Natural killer cell (primary cell): ENCODE data around the gene SLC7A6OS. TPM values are rescaled to one million over a fixed set of nuclear protein-coding genes. Genes with fewer than 3 reads are reported as not detected.

ENCODE experiments used
- ATAC-seq, 3 donors: fragments of 150-1000 bp in 2 of 3; fragments of 200-7000 bp in 1 of 3; cut with Tn5 transposase; 1 replicate in 1 of 3; 2 replicates in 2 of 3; pipeline ENCODE4 v1.10.0; 2021; ENCODE audit warnings: mild to moderate bottlenecking in 2 of 3, moderate library complexity in 2 of 3
- DNase-seq, 2 donors: peaks; one replicate each; pipeline versions ENCODE4 v3.0.0 to v3.0.0-alpha.2; 2013 to 2021; ENCODE audit warnings: mixed read lengths in 1 of 2
- H3K27ac ChIP-seq: one replicate; pipeline ENCODE4 v1.5.1; 2013; ENCODE audit warnings: mild to moderate bottlenecking, low read length
- H3K27me3 ChIP-seq: one replicate; pipeline ENCODE4 v1.6.1; 2013; ENCODE audit warnings: low read length; ENCODE audit not compliant: control insufficient read depth, insufficient read depth
- H3K36me3 ChIP-seq: one replicate; pipeline ENCODE4 v1.6.1; 2013; ENCODE audit warnings: low read length; ENCODE audit not compliant: control insufficient read depth, insufficient read depth
- H3K4me1 ChIP-seq: one replicate; pipeline ENCODE4 v1.6.1; 2013; ENCODE audit warnings: low read length; ENCODE audit not compliant: control insufficient read depth, insufficient read depth
- H3K4me3 ChIP-seq: one replicate; pipeline ENCODE4 v1.5.1; 2013; ENCODE audit warnings: low read length
- H3K9me3 ChIP-seq: one replicate; pipeline ENCODE4 v1.6.1; 2013; ENCODE audit warnings: low read length; ENCODE audit not compliant: control insufficient read depth, insufficient read depth
- H3K27ac Mint-ChIP-seq, 2 donors: one replicate each; pipeline ENCODE4 v1.8.0; 2022; ENCODE audit warnings: mild to moderate bottlenecking in 2 of 2, mixed read lengths in 2 of 2, moderate library complexity in 1 of 2
- H3K27me3 Mint-ChIP-seq, 2 donors: one replicate each; pipeline ENCODE4 v1.8.0; 2022; ENCODE audit warnings: low read depth in 2 of 2, mixed read lengths in 2 of 2
- H3K36me3 Mint-ChIP-seq: one replicate; pipeline ENCODE4 v1.8.0; 2022; ENCODE audit warnings: mixed read lengths
- H3K4me1 Mint-ChIP-seq, 2 donors: one replicate each; pipeline ENCODE4 v1.8.0; 2022; ENCODE audit warnings: mixed read lengths in 2 of 2
- H3K4me3 Mint-ChIP-seq: one replicate; pipeline ENCODE4 v1.8.0; 2022; ENCODE audit warnings: mild to moderate bottlenecking, moderate library complexity, mixed read lengths
- H3K9me3 Mint-ChIP-seq, 2 donors: one replicate each; pipeline ENCODE4 v1.8.0; 2022; ENCODE audit warnings: mixed read lengths in 2 of 2
- CTCF ChIP-seq: fragments of 200-600 bp; IDR thresholded peaks from one replicate; pipeline ENCODE4 v1.8.0; 2022; ENCODE audit warnings: antibody characterized with exemption
- WGBS: methylation state at CpG from one replicate; pipeline ENCODE4 v1.1.7; 2013; ENCODE audit warnings: missing lambda C conversion rate; ENCODE audit not compliant: insufficient coverage; 5-methylcytosine and 5-hydroxymethylcytosine counted together
- intact Hi-C: fragments of 100-400 bp; cut with micrococcal nuclease; formaldehyde crosslinking; loops from one replicate; pipeline ENCODE4 v1.14.2; 2022
- total RNA-seq, 4 donors: library from RNA; stranded (reverse); fragments of 120-200 nt in 1 of 4; gene quantifications; one replicate each; pipeline versions ENCODE4 v1.2.3 to v1.2.4, GENCODE V29; 2013 to 2022

Gene SLC7A6OS
- total RNA-seq, 3 donors from 2014 or later (not counting 1 experiment from before 2014, with no cell fraction given) = 46.3 to 57.3 (median 56.1) TPM

GRCh38 chr16:68328151-68328859, 17.6 kb upstream of the SLC7A6OS start:
- H3K27me3 Mint-ChIP-seq = no peaks in the 10 kb centered on the region
- peak overlapping the region in 1 of 2 donors; percentile 4 for H3K27ac Mint-ChIP-seq
- no peaks in the 10 kb centered on the region for H3K27me3 ChIP-seq
- H3K4me3 ChIP-seq = no peak overlapping the region
- peaks cover 26% of the 10 kb centered on the region for H3K36me3 ChIP-seq
- intact Hi-C loops = loop anchor here (1.0 kb wide), 1 partner anchor 67 kb away; no protein-coding TSS in a partner anchor
- H3K27ac ChIP-seq = no peak overlapping the region
- H3K36me3 Mint-ChIP-seq = no peaks in the 10 kb centered on the region
- peak; percentile 92 for TF ChIP-seq CTCF
- no peaks in the 10 kb centered on the region for H3K9me3 ChIP-seq
- peaks cover 6% of the 10 kb centered on the region in 2 donors for H3K4me1 Mint-ChIP-seq
- ATAC-seq (peak; percentile 93 to 100 (median 100)), DNase-seq (peak; percentile 66 to 92)
- H3K4me1 ChIP-seq = peaks cover 3% of the 10 kb centered on the region
- no peak overlapping the region for H3K4me3 Mint-ChIP-seq
- 50% methylated on average over 13 of the region's 13 CpGs for WGBS
- no peaks in the 10 kb centered on the region for H3K9me3 Mint-ChIP-seq

GRCh38 chr16:68324780-68325357, 14.1 kb upstream of the SLC7A6OS start:
- ATAC-seq = no peak
- Histone ChIP-seq H3K4me1 (peaks cover 3% of the 10 kb centered on the region), H3K36me3 (peaks cover 28% of the 10 kb centered on the region), H3K27me3 (no peaks in the 10 kb centered on the region), H3K27ac (no peak overlapping the region), H3K4me3 (no peak overlapping the region), H3K9me3 (no peaks in the 10 kb centered on the region)
- DNase-seq = no peak
- Mint-ChIP-seq H3K9me3 (no peaks in the 10 kb centered on the region), H3K27ac (no peak overlapping the region), H3K4me3 (no peak overlapping the region), H3K27me3 (no peaks in the 10 kb centered on the region), H3K36me3 (no peaks in the 10 kb centered on the region), H3K4me1 (peaks cover 9 to 10% of the 10 kb centered on the region in 2 donors)
- 95% methylated on average over 8 of the region's 8 CpGs for WGBS
- intact Hi-C loops = no loop called here
- no peak for TF ChIP-seq CTCF

GRCh38 chr16:68324336-68324735, 13.6 kb upstream of the SLC7A6OS start:
- no peaks in the 10 kb centered on the region for H3K9me3 Mint-ChIP-seq
- no peak for TF ChIP-seq CTCF
- intact Hi-C loops = no loop called here
- no peak overlapping the region for H3K4me3 ChIP-seq
- H3K4me1 ChIP-seq = peaks cover 7% of the 10 kb centered on the region
- DNase-seq (no peak), ATAC-seq (no peak)
- no peaks in the 10 kb centered on the region for H3K27me3 Mint-ChIP-seq
- H3K27ac ChIP-seq = no peak overlapping the region
- H3K36me3 Mint-ChIP-seq = no peaks in the 10 kb centered on the region
- H3K4me3 Mint-ChIP-seq = no peak overlapping the region
- H3K27me3 ChIP-seq = no peaks in the 10 kb centered on the region
- over 99% methylated on average over 5 of the region's 5 CpGs for WGBS
- no peaks in the 10 kb centered on the region for H3K9me3 ChIP-seq
- no peak overlapping the region for H3K27ac Mint-ChIP-seq
- H3K36me3 ChIP-seq = peaks cover 28% of the 10 kb centered on the region
- H3K4me1 Mint-ChIP-seq = peaks cover 13 to 15% of the 10 kb centered on the region in 2 donors
